T-helper 17 cell (primary cell): ENCODE data around the gene LIPJ. TPM values are rescaled to one million over a fixed set of nuclear protein-coding genes. Genes with fewer than 3 reads are reported as not detected.

Source experiments
- ATAC-seq: fragments of 150-1000 bp; cut with Tn5 transposase; 2 replicates; pipeline ENCODE4 v1.10.0; 2021; ENCODE audit warnings: mild to moderate bottlenecking, moderate library complexity
- DNase-seq, 3 donors: peaks; one replicate each; pipeline versions ENCODE4 v3.0.0 to v3.0.0-alpha.2; 2020 to 2021
- H3K9me3 ChIP-seq: one replicate; pipeline ENCODE4 v1.7.0; 2013; ENCODE audit warnings: low read length, mild to moderate bottlenecking; ENCODE audit not compliant: control insufficient read depth, poor library complexity, severe bottlenecking
- H3K27ac Mint-ChIP-seq: one replicate; pipeline ENCODE4 v1.8.0; 2022; ENCODE audit warnings: mild to moderate bottlenecking, moderate library complexity, mixed read lengths
- H3K27me3 Mint-ChIP-seq: one replicate; pipeline ENCODE4 v1.8.0; 2022; ENCODE audit warnings: mixed read lengths
- H3K36me3 Mint-ChIP-seq: one replicate; pipeline ENCODE4 v1.8.0; 2022; ENCODE audit warnings: low read depth, mixed read lengths
- H3K4me1 Mint-ChIP-seq: one replicate; pipeline ENCODE4 v1.8.0; 2022; ENCODE audit warnings: mild to moderate bottlenecking, mixed read lengths
- H3K4me3 Mint-ChIP-seq: one replicate; pipeline ENCODE4 v1.8.0; 2022; ENCODE audit warnings: mild to moderate bottlenecking, moderate library complexity, mixed read lengths
- total RNA-seq, 4 donors: library from RNA in 2 of 4; stranded (reverse) in 2 of 4; gene quantifications; one replicate each; pipeline ENCODE4 v1.2.3 and lab custom pipeline; 2022 to 2026

Gene LIPJ
- total RNA-seq, result not detected
- 0.15 to 1.0 reads per million in 2 donors for total RNA-seq (lab: John Stamatoyannopoulos, UW)

- H3K4me3 Mint-ChIP-seq, result no peak within 1 kb of the TSS
- ATAC-seq (no peak), DNase-seq (no peak)
- no peaks in the 10 kb centered on the region for H3K9me3 ChIP-seq
- no peaks in the 10 kb centered on the region for H3K36me3 Mint-ChIP-seq
- H3K27me3 Mint-ChIP-seq, result no peaks in the 10 kb centered on the region
- H3K27ac Mint-ChIP-seq, result no peak within 1 kb of the TSS
- peaks cover 5% of the 10 kb centered on the region for H3K4me1 Mint-ChIP-seq
Measured at GRCh38 chr10:88586462-88586861, at the start of gene LIPJ. TSS of gene LIPJ (plus strand) at chr10:88586762. CDS start at chr10:88590688, 3,926 bp downstream.

- Mint-ChIP-seq H3K4me1 (peaks cover 10% of the 10 kb centered on the region), H3K36me3 (peaks cover 2% of the 10 kb centered on the region), H3K27me3 (no peaks in the 10 kb centered on the region), H3K4me3 (no peak overlapping the region), H3K27ac (peak overlapping the region; percentile 41)
- no peak for DNase-seq
- no peaks in the 10 kb centered on the region for H3K9me3 ChIP-seq
- no peak for ATAC-seq
Measured at GRCh38 chr10:88537322-88537721, 49.2 kb upstream of the LIPJ start.

GRCh38 chr10:88538048-88538447 is 48.5 kb upstream of the LIPJ start:
- Mint-ChIP-seq H3K27ac (no peak overlapping the region), H3K27me3 (no peaks in the 10 kb centered on the region), H3K36me3 (peaks cover 3% of the 10 kb centered on the region)

DNA sequence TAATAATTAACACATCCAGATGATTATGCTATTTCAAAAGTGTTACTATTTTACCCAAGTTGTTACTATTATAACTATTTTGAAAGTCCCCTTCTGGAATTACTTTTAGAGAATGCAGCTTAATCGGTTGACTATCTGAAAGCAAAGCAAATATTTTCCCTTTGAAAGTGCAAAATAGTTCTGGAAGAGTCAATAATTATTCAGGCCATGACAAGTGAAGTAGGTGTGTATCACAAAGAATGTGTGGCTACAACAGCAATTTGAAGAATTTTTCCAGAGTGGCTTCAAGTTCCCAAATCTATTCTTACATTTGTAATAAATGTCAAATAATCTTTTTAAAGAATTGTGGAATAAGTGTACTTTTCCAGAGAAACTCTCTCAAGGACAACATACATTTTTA is 46.2 kb upstream of the LIPJ start:
- no peaks in the 10 kb centered on the region for H3K9me3 ChIP-seq
- no peak for DNase-seq
- no peak overlapping the region for H3K4me3 Mint-ChIP-seq
- peaks cover 4% of the 10 kb centered on the region for H3K36me3 Mint-ChIP-seq
- no peaks in the 10 kb centered on the region for H3K27me3 Mint-ChIP-seq
- no peak overlapping the region for H3K27ac Mint-ChIP-seq
- no peak for ATAC-seq
- peaks cover 5% of the 10 kb centered on the region for H3K4me1 Mint-ChIP-seq

More at GRCh38 chr10:88538048-88538447, 48.5 kb upstream of the LIPJ start:
- no peak for DNase-seq
- no peak overlapping the region for H3K4me3 Mint-ChIP-seq
- peaks cover 10% of the 10 kb centered on the region for H3K4me1 Mint-ChIP-seq
- H3K9me3 ChIP-seq, result no peaks in the 10 kb centered on the region
- ATAC-seq, result no peak

- ATAC-seq (no peak), DNase-seq (no peak)
- peaks cover 4% of the 10 kb centered on the region for H3K36me3 Mint-ChIP-seq
- peaks cover 2% of the 10 kb centered on the region for H3K4me1 Mint-ChIP-seq
- H3K9me3 ChIP-seq, result no peaks in the 10 kb centered on the region
- H3K27ac Mint-ChIP-seq, result no peak overlapping the region
- no peak overlapping the region for H3K4me3 Mint-ChIP-seq
- no peaks in the 10 kb centered on the region for H3K27me3 Mint-ChIP-seq
Measured at GRCh38 chr10:88541116-88541626, 45.4 kb upstream of the LIPJ start.

- DNase-seq, result no peak
- H3K4me1 Mint-ChIP-seq, result peaks cover under 1% of the 10 kb centered on the region
- H3K27me3 Mint-ChIP-seq, result no peaks in the 10 kb centered on the region
- no peak for ATAC-seq
- H3K9me3 ChIP-seq, result no peaks in the 10 kb centered on the region
- no peak overlapping the region for H3K4me3 Mint-ChIP-seq
- H3K27ac Mint-ChIP-seq, result no peak overlapping the region
- peaks cover 4% of the 10 kb centered on the region for H3K36me3 Mint-ChIP-seq
Measured at GRCh38 chr10:88542522-88542921, 44.0 kb upstream of the LIPJ start.

DNA sequence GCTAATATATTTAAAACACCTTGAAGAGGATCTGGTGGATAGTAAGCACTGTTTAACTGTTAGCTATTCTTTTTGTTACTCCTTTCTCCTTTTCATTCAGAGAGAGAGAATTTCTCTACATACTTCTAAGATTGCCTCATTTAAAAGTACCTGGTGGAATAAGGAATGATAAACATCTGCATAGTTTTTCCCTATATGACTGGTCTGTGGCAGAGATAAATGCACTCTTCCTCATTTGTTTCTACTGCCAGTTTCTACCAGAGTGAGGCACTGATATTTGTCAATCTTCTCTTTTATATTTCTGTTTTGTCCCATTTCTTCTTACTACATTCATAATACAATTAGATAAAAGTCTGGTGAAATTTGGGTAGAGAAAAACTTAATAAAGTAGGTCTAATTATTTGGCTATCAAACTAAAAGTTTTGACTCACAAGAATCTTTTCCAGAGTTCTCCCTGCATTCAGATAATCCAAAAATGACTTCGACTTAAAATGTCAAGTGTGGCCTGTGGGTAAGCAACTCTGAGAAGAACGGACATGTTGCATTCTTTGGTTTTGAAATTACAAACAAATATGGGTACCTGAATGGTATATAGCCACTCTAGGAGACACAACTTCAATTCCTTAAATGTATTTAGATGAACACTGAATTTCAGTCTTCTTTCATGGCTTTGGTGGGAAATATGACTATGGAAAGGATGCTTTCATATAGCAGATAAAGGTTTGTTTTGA is 42.3 kb upstream of the LIPJ start:
- H3K4me3 Mint-ChIP-seq, result no peak overlapping the region
- H3K9me3 ChIP-seq, result no peaks in the 10 kb centered on the region
- no peak for ATAC-seq
- H3K27me3 Mint-ChIP-seq, result no peaks in the 10 kb centered on the region
- no peak for DNase-seq
- H3K36me3 Mint-ChIP-seq, result peaks cover 4% of the 10 kb centered on the region
- no peak overlapping the region for H3K27ac Mint-ChIP-seq
- no peaks in the 10 kb centered on the region for H3K4me1 Mint-ChIP-seq

GRCh38 chr10:88545359-88545758 is 41.2 kb upstream of the LIPJ start:
- Mint-ChIP-seq H3K27ac (no peak overlapping the region), H3K36me3 (peaks cover 4% of the 10 kb centered on the region), H3K4me3 (no peak overlapping the region), H3K27me3 (no peaks in the 10 kb centered on the region), H3K4me1 (no peaks in the 10 kb centered on the region)
- ATAC-seq (no peak), DNase-seq (no peak)
- H3K9me3 ChIP-seq, result no peaks in the 10 kb centered on the region

GRCh38 chr10:88546497-88546896 is 40.1 kb upstream of the LIPJ start:
- Mint-ChIP-seq H3K4me1 (no peaks in the 10 kb centered on the region), H3K27ac (no peak overlapping the region), H3K27me3 (no peaks in the 10 kb centered on the region), H3K4me3 (no peak overlapping the region), H3K36me3 (peaks cover 4% of the 10 kb centered on the region)
- DNase-seq (no peak), ATAC-seq (no peak)
- no peaks in the 10 kb centered on the region for H3K9me3 ChIP-seq

DNA sequence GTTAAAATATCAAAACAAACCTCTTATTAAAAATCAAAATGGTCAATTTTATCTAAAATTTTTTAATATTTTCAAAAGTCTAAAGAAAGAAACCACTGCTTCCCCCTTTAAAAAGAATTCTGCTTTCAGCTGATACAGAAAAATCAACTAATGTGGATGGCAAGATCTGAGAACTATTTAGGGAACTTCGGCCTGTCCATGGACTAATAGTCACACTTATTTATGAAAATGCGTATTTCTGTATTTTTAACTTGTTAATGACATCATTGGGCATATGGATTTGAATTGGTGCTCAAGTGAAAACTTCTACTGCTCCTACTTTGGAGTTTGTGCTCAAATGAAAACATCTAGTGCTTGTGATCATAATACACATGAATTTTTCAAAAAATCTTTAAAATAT is 35.3 kb upstream of the LIPJ start:
- no peak overlapping the region for H3K27ac Mint-ChIP-seq
- H3K4me1 Mint-ChIP-seq, result no peaks in the 10 kb centered on the region
- H3K9me3 ChIP-seq, result no peaks in the 10 kb centered on the region
- no peak overlapping the region for H3K4me3 Mint-ChIP-seq
- H3K27me3 Mint-ChIP-seq, result no peaks in the 10 kb centered on the region
- no peaks in the 10 kb centered on the region for H3K36me3 Mint-ChIP-seq
- DNase-seq (no peak), ATAC-seq (no peak)

- H3K4me1 Mint-ChIP-seq, result no peaks in the 10 kb centered on the region
- ATAC-seq (peak; percentile 88), DNase-seq (peak in 1 of 3 donors; percentile 12)
- no peaks in the 10 kb centered on the region for H3K27me3 Mint-ChIP-seq
- H3K27ac Mint-ChIP-seq, result no peak overlapping the region
- H3K4me3 Mint-ChIP-seq, result no peak overlapping the region
- H3K36me3 Mint-ChIP-seq, result no peaks in the 10 kb centered on the region
- H3K9me3 ChIP-seq, result no peaks in the 10 kb centered on the region
Measured at GRCh38 chr10:88553116-88553752, 33.3 kb upstream of the LIPJ start.

DNA sequence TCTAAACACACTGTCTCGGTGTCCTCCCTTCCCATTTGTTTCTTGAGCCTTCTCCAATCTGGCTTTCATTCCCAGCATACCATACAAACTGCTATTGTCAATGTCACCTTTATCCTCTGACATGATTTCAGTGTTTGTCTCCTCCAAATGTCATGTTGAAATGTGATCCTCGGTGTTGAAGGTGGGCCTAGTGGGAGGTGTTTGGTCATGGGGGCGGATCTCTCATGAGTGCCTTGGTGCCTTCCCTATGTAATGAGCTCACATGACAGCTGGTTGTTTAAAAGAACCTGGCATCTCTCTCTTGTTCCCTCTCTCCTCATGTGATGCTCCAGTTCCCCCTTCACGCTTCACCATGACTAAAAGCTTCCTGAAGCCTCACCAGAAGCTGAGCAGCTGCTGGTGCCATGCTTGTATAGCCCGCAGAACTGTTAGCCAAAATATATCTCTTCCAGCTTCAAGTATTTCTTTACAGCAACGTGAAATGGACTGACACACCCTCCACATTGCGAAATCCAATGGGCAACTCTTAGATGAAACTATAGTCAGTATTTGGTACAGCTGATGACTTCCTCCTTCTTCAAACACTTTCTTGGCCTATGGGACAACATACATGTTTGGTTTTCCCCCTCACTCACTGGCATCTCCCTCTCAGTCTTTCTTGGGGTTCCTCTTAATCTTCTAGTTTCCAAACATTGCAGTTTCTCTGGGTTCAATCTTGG is 31.2 kb upstream of the LIPJ start:
- no peaks in the 10 kb centered on the region for H3K9me3 ChIP-seq
- Mint-ChIP-seq H3K36me3 (no peaks in the 10 kb centered on the region), H3K4me3 (no peak overlapping the region), H3K4me1 (peaks cover 10% of the 10 kb centered on the region), H3K27ac (no peak overlapping the region), H3K27me3 (no peaks in the 10 kb centered on the region)
- ATAC-seq, result no peak
- DNase-seq, result no peak

DNA sequence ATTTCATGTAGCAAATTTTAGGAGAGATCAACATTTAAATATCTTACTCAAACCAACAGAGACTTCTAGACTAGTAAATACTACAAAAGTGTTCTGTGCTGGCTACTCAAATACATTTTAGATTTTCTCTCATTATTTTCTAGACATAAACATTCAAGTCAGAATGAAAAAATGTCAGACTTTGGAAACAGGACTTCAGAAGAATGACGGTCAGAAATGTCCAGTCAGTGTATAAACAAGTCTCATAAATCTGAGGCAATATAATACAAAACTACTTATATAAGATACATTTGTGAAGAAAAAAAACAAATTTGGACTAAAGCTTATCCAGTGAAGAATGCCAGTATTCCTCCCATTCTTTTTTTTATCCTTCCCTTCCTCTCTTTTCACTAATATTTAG is 29.3 kb upstream of the LIPJ start:
- ATAC-seq (no peak), DNase-seq (no peak)
- no peaks in the 10 kb centered on the region for H3K36me3 Mint-ChIP-seq
- no peaks in the 10 kb centered on the region for H3K27me3 Mint-ChIP-seq
- H3K27ac Mint-ChIP-seq, result no peak overlapping the region
- H3K9me3 ChIP-seq, result no peaks in the 10 kb centered on the region
- no peak overlapping the region for H3K4me3 Mint-ChIP-seq
- H3K4me1 Mint-ChIP-seq, result peaks cover 17% of the 10 kb centered on the region
